GM12875 (cell line): ENCODE data around the gene FOSL2.

ENCODE experiments used
- H3K4me3 ChIP-seq: one replicate; pipeline ENCODE4 v1.5.1; 2011; ENCODE audit warnings: low read depth, low read length, control low read depth
- CTCF ChIP-seq: IDR thresholded peaks from 2 replicates; pipeline ENCODE4 v1.5.1; 2011; ENCODE audit warnings: low read depth, mild to moderate bottlenecking, control low read depth, inconsistent platforms, low read length, moderate library complexity, borderline replicate concordance; ENCODE audit not compliant: insufficient read depth

Gene FOSL2

GRCh38 chr2:28433935-28434599 is 41.4 kb downstream of the FOSL2 start:
- TF ChIP-seq CTCF = no peak
- H3K4me3 ChIP-seq = no peak overlapping the region

- no peak overlapping the region for H3K4me3 ChIP-seq
- no peak for TF ChIP-seq CTCF
Measured at GRCh38 chr2:28434600-28434989, 41.9 kb downstream of the FOSL2 start.

GRCh38 chr2:28435241-28435640 is 42.6 kb downstream of the FOSL2 start:
- TF ChIP-seq CTCF = no peak
- no peak overlapping the region for H3K4me3 ChIP-seq

GRCh38 chr2:28435814-28436351 is 43.2 kb downstream of the FOSL2 start:
- no peak for TF ChIP-seq CTCF
- H3K4me3 ChIP-seq = no peak overlapping the region

GRCh38 chr2:28436525-28437051 is 43.9 kb downstream of the FOSL2 start:
- TF ChIP-seq CTCF = no peak
- H3K4me3 ChIP-seq = no peak overlapping the region

GRCh38 chr2:28437149-28437835 is 44.6 kb downstream of the FOSL2 start:
- no peak overlapping the region for H3K4me3 ChIP-seq
- no peak for TF ChIP-seq CTCF
